Measurements from ENCODE around the gene IQCK. TPM values are rescaled to one million over a fixed set of nuclear protein-coding genes. Genes with fewer than 3 reads are reported as not detected.

Gene IQCK
- polyA plus RNA-seq, 1 experiment, result 4.5 TPM

- Histone ChIP-seq H3K36me3 (ENCODE audit: control insufficient read depth, insufficient read depth, low read length) (no peaks in the 10 kb centered on the region), H3K27me3 (ENCODE audit: control insufficient read depth, insufficient read depth, low read length) (no peaks in the 10 kb centered on the region; the same call in 1 of the 2 replicates), H3K4me3 (ENCODE audit: low read depth, low read length) (no peak overlapping the region)
- ChIA-PET POLR2A (no interaction called here), CTCF (interaction anchor here (1.0 kb wide), 1 partner anchor 11 kb away, joined by 6 read pairs; no protein-coding TSS in a partner anchor)
- no peak for DNase-seq (ENCODE audit: low read depth)
- TF ChIP-seq CTCF (IDR thresholded peaks at IDR 0.05; ENCODE audit: insufficient read depth, low read depth, low read length), result no peak
Measured at GRCh38 chr16:19875900-19876299, 157.8 kb downstream of the IQCK start.

GRCh38 chr16:19876501-19877059 lies 158.5 kb downstream of the IQCK start:
- TF ChIP-seq CTCF (IDR thresholded peaks at IDR 0.05; ENCODE audit: insufficient read depth, low read depth, low read length), result no peak
- POLR2A ChIA-PET, result no interaction called here
- no peak overlapping the region for H3K4me3 ChIP-seq (ENCODE audit: low read depth, low read length)
- H3K36me3 ChIP-seq (ENCODE audit: control insufficient read depth, insufficient read depth, low read length), result no peaks in the 10 kb centered on the region
- no peaks in the 10 kb centered on the region; the same call in 1 of the 2 replicates for H3K27me3 ChIP-seq (ENCODE audit: control insufficient read depth, insufficient read depth, low read length)
- CTCF ChIA-PET, result interaction anchor here (1.0 kb wide), 2 partner anchors 10 to 293 kb away, joined by 3 to 6 read pairs; no protein-coding TSS in a partner anchor
- no peak for DNase-seq (ENCODE audit: low read depth)

- no peak for DNase-seq (ENCODE audit: low read depth)
- ChIA-PET POLR2A (no interaction called here), CTCF (interaction anchor here (1.2 kb wide), 1 partner anchor 20 kb away, joined by 3 read pairs; no protein-coding TSS in a partner anchor)
Measured at GRCh38 chr16:19878757-19879156, 160.7 kb downstream of the IQCK start.

GRCh38 chr16:19879241-19879792 lies 161.2 kb downstream of the IQCK start:
- no peak for TF ChIP-seq CTCF (IDR thresholded peaks at IDR 0.05; ENCODE audit: insufficient read depth, low read depth, low read length)
- Histone ChIP-seq H3K4me3 (ENCODE audit: low read depth, low read length) (no peak overlapping the region), H3K27me3 (ENCODE audit: control insufficient read depth, insufficient read depth, low read length) (peaks cover 15% of the 10 kb centered on the region), H3K36me3 (ENCODE audit: control insufficient read depth, insufficient read depth, low read length) (no peaks in the 10 kb centered on the region)
- no peak for DNase-seq (ENCODE audit: low read depth)
- ChIA-PET CTCF (interaction anchor here (1.1 to 1.2 kb wide), 2 partner anchors 20 to 278 kb away, joined by 3 to 4 read pairs; no protein-coding TSS in a partner anchor), POLR2A (interaction anchor here (0.6 kb wide), 1 partner anchor 278 kb away, joined by 4 read pairs; no protein-coding TSS in a partner anchor)

More at GRCh38 chr16:19878757-19879156, 160.7 kb downstream of the IQCK start:
- H3K27me3 ChIP-seq (ENCODE audit: control insufficient read depth, insufficient read depth, low read length), result peaks cover 13% of the 10 kb centered on the region
- H3K36me3 ChIP-seq (ENCODE audit: control insufficient read depth, insufficient read depth, low read length), result no peaks in the 10 kb centered on the region
- no peak for TF ChIP-seq CTCF (IDR thresholded peaks at IDR 0.05; ENCODE audit: insufficient read depth, low read depth, low read length)
- H3K4me3 ChIP-seq (ENCODE audit: low read depth, low read length), result no peak overlapping the region

GRCh38 chr16:19881028-19881427 lies 163.0 kb downstream of the IQCK start:
- Histone ChIP-seq H3K36me3 (ENCODE audit: control insufficient read depth, insufficient read depth, low read length) (no peaks in the 10 kb centered on the region), H3K4me3 (ENCODE audit: low read depth, low read length) (no peak overlapping the region), H3K27me3 (ENCODE audit: control insufficient read depth, insufficient read depth, low read length) (peaks cover 15% of the 10 kb centered on the region)
- no peak for TF ChIP-seq CTCF (IDR thresholded peaks at IDR 0.05; ENCODE audit: insufficient read depth, low read depth, low read length)
- POLR2A ChIA-PET, result no interaction called here
- DNase-seq (ENCODE audit: low read depth), result no peak
- CTCF ChIA-PET, result no interaction called here

All from BJ (cell line).